Measurements from ENCODE around the gene ZNF143.
A peak's percentile ranks its signal among the peaks of the same experiment; 100 is the strongest.

DNA sequence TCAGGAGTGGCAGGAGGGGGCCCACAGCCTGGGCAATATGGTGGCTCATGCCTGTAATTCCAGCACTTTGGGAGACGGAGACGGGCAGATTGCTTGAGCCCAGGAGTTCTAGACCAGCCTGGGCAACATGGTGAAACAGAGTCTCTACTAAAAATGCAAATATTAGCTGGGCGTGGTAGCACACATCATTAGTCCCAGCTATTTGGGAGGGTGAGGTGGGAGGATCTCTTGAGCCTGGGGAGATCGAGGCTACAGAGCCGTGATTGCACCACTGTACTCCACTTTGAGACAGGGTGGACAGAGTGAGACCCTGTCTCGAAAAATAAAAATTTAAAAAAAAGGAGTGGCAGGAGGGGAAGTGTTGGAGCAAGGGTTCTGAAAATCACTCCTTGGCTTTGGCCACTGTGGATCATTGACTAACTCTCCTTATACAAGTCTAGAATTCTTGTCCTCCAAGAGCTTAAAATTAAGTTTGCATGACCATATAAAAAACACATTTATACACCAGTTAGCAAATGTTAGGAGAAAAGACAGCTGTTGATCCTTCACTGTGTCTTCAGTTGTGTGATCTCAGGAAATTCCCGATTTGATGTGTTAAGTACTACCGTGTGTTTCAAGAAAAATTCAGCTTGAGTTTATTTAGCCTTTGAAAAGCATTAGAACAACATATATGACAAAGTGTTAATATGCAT is 110.4 kb downstream of the ZNF143 start:
- no peak for TF ChIP-seq POLR2AphosphoS5 (IDR thresholded peaks at IDR 0.05; ENCODE audit: low read depth, low read length)
- TF ChIP-seq, protein P1, sequence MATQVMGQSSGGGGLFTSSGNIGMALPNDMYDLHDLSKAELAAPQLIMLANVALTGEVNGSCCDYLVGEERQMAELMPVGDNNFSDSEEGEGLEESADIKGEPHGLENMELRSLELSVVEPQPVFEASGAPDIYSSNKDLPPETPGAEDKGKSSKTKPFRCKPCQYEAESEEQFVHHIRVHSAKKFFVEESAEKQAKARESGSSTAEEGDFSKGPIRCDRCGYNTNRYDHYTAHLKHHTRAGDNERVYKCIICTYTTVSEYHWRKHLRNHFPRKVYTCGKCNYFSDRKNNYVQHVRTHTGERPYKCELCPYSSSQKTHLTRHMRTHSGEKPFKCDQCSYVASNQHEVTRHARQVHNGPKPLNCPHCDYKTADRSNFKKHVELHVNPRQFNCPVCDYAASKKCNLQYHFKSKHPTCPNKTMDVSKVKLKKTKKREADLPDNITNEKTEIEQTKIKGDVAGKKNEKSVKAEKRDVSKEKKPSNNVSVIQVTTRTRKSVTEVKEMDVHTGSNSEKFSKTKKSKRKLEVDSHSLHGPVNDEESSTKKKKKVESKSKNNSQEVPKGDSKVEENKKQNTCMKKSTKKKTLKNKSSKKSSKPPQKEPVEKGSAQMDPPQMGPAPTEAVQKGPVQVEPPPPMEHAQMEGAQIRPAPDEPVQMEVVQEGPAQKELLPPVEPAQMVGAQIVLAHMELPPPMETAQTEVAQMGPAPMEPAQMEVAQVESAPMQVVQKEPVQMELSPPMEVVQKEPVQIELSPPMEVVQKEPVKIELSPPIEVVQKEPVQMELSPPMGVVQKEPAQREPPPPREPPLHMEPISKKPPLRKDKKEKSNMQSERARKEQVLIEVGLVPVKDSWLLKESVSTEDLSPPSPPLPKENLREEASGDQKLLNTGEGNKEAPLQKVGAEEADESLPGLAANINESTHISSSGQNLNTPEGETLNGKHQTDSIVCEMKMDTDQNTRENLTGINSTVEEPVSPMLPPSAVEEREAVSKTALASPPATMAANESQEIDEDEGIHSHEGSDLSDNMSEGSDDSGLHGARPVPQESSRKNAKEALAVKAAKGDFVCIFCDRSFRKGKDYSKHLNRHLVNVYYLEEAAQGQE (IDR thresholded peaks at IDR 0.05; ENCODE audit: insufficient read depth in 1 of 2, low read depth in 2 of 2, low read length in 2 of 2) = no peak
- TF ChIP-seq TAF1 (IDR thresholded peaks at IDR 0.05; ENCODE audit: borderline replicate concordance, insufficient read depth, low read length) = 0 out of 2 replicates have a peak, but pooled peaks have one; percentile 6

Measured in PFSK-1 (cell line).